ENCODE results near the gene HEXD.

DNA sequence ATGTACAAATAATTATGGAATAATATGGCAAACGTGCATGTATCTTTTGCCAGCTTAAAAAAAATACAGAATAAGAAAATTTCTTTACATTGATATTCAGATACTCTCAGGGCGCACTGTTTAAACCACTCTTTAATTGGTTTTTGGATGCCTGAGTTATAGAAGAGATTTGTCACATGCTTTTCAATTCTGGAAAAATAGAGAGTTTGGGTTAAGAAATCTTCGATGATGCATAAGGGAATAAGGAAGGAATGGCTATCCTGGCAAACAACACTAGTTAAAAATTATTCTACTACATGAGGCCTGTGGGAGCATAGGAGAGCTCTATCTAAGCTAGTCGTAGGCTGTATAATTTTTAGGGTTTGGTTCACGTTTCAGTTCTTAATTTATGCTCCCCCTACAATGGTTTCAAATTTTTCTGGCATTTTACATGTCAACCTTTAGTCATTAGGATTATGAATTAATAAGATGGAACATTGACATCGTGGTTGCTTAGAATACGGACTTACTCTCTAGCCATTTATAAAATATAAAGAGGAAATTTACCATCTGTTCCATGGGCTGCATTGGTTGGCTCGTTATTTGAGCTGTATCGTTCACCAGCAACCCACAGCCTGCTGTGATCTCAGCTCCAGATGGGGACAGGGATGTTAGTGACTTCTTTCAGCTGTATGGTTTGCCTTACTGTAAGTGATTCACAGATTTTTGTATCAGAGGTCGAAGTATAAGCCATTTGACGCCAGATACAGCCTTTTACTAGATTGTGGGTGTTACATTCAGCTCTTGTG is 56.3 kb downstream of the HEXD start:
- no peak for TF ChIP-seq ZNF274 (IDR thresholded peaks at IDR 0.05; ENCODE audit: low read depth, low read length)
- no peak for TF ChIP-seq YY1 (IDR thresholded peaks at IDR 0.05; ENCODE audit: insufficient read depth, insufficient read length)
- TF ChIP-seq SUZ12 (IDR thresholded peaks at IDR 0.05; ENCODE audit: extremely low read depth, insufficient read depth, insufficient read length), result no peak

Measured in NT2/D1 (cell line).